CD4-positive, alpha-beta T cell treated with Interleukin-15 for 4 hours (primary cell): Measurements from ENCODE around the gene LRRFIP1.
A peak's percentile ranks its signal among the peaks of the same experiment; 100 is the strongest.
"Not testable (repeated sequence)": the region's sequence is repeated elsewhere in the genome, so short reads cannot be mapped to it uniquely, and the experiment has no call there.

Experiments
- DNase-seq: peaks from one replicate; pipeline ENCODE4 v3.0.0-alpha.2; 2020; ENCODE audit warnings: low spot score

The LRRFIP1 gene

GRCh38 chr2:237779521-237779920, 152.1 kb downstream of the LRRFIP1 start:
- no peak for DNase-seq

DNA sequence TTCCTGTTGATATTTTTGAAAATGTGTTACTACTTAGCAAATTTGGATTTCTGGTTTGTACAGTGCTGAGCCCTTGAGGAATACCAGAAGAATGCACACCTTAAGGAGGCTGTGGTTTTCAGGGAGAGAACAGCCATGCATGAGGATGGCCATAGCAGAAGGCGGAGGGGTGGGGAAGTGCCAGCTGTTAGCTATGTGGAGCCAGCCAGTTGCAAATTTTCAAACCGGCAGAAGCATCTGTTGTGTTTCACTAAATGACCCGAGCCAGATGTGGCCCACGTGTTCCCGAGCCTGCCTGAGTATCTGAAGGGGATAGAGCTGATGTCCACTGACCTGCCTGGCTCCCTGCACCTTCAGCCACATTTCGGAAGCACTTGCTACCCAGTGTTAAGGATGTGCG, 154.8 kb downstream of the LRRFIP1 start:
- no peak for DNase-seq

DNA sequence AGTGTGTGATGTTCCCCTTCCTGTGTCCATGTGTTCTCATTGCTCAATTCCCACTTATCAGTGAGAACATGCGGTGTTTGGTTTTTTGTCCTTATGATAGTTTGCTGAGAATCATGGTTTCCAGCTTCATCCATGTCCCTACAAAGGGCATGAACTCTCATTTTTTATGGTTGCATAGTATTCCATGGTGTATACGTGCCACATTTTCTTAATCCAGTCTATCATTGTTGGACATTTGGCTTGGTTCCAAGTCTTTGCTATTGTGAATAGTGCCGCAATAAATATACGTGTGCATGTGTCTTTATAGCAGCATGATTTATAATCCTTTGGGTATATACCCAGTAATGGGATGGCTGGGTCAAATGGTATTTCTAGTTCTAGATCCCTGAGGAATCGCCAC, 156.3 kb downstream of the LRRFIP1 start:
- DNase-seq: not testable (repeated sequence)

GRCh38 chr2:237786936-237787335, 159.5 kb downstream of the LRRFIP1 start:
- DNase-seq: no peak

- no peak for DNase-seq
Observed at GRCh38 chr2:237790353-237790752, 163.0 kb downstream of the LRRFIP1 start.

GRCh38 chr2:237791977-237792727, 164.8 kb downstream of the LRRFIP1 start:
- peak; percentile 50 for DNase-seq

DNA sequence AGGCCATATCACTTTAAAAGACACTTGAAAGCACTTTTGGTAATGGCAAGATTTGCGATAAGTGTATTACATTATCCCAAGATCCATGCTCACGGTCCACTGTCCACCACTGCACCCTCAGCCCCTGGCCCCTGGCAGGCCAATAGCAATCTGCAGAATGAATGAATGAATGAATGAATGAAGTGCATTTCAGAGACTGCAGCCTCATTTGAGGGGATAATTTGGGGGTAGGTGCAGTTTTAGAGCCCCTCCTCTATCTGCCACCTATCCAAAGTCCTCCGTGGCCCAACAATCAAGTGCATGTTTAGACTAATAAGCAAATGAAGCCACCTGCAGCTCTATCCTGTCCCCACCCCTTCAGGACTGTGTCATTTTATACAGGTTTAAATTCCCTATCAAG, 169.9 kb downstream of the LRRFIP1 start:
- DNase-seq: no peak

DNA sequence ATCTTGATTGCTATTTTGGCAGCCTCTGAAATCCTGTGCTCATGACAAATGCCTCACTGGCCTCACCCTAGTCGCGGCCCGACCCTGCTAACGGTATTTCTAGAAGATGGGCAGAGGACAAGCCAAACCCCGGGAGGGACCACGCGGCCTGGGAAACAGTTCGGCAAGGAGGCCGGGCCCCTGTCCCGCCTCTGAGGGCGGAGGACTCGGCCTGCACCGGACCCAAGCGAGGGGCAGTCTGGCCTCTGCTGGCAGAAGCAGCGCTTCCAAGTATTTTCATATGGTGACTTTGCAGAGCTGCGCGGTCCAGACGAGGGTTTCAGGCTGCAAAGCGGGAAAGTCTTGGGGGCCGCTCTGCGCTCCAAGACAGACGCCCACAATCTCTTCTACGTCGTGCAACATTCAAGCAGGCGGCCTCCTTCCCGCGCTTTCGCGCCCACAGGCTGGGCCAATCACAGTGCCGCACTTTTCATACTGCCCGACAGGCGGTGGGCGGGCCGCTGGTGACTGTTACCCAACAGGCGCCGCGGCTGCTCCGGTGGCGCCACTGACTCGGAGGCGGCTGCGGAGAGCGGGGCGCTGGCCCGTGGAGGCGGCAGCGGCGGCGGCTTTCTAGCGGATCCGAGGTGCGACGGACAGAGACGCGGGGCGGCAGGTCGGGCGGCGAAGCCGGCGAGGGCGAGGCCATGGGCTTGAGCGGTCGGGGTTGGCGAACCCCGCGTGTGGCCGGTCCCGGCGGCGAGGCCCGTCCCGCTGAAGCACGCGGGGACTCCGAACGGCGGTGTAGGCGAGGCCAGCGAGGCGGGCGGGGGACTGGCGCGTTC, 171.1 kb downstream of the LRRFIP1 start, which contains the start of gene RBM44:
Gene RBM44 (plus strand): TSS at position 544 of the 824 bp plus-strand sequence. CDS start 14,831 bp downstream, outside the sequence.
- DNase-seq: no peak

DNA sequence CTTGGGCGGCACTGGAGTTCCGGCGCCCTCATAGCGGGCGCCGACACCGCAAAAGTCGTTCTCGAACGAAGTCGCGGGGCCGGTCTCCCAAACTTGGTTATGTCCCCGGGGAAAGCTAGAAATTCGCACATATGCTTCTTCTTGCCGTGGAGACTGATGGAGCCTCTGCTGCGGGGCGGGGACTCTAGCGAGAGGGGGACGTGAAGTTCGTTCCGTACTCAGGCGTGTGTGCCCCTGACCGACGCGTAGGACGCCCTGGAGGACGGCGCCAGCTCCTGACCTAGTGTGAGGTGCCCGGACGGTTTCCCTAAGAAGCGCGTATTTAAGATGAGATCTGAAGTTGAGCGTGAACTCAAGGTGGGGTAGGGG, 171.7 kb downstream of the LRRFIP1 start:
- DNase-seq: no peak

GRCh38 chr2:237801466-237801865, 174.1 kb downstream of the LRRFIP1 start:
- DNase-seq: no peak

- DNase-seq: no peak
Observed at GRCh38 chr2:237806334-237806733, 178.9 kb downstream of the LRRFIP1 start.

- DNase-seq: no peak
Observed at GRCh38 chr2:237815637-237816036, 188.2 kb downstream of the LRRFIP1 start.

DNA sequence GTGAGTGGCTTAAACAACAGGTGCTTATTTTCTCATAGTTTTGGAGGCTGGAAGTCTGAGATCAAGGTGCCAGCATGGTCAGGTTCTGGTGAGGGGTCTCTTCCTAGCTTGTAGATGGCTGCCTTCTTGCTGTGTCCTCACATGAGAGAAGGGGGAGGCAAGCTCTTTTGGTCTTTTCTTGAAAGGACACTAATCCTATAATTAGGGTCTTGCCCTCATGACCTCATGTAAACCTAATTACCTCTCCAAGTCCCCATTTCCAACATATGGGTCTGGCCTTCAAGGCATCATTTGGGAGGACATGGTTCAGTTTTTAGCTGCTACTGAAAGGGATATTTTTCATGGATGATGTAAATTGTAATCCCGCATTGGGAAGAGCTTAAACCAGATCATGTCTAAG, 189.1 kb downstream of the LRRFIP1 start:
- no peak for DNase-seq

GRCh38 chr2:237818066-237818473, 190.7 kb downstream of the LRRFIP1 start:
- DNase-seq: no peak

DNA sequence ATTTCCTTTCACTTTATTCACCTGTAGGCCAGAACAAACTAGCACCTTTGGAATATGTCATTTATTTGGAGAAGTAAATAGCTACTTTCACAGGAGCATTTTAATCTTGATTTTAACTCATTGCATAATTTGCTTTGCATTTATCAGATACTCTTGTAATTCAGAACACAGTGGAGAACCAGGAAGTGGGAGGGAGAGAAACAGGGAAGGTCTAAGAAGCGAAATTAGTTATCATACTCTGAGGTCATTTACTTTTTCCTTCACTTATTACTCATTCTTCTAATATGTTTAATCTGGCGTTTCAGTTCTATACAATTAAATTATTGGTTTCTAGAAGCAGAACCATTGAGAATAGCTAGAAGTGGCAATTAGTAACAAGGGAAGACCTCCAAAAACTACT, 191.8 kb downstream of the LRRFIP1 start:
- no peak for DNase-seq

DNA sequence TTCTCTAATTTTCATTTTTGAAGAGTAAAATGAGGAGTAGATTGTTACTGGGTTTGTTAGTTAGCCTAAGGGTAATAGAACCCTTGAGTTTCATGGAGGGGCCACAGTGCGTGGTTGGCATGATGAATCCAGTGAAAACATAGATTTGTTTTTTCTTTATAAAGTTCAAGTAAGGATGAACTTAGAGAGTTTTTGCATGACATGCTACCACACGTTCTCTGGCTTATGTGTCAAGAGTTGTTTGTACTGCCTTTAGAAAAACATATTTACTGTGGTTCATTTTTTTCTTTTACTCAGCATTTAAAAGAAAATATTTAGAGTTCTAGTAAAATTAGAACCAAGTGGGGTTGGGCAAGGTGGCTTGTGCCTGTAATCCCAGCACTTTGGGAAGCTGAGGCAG, 193.0 kb downstream of the LRRFIP1 start:
- no peak for DNase-seq

DNA sequence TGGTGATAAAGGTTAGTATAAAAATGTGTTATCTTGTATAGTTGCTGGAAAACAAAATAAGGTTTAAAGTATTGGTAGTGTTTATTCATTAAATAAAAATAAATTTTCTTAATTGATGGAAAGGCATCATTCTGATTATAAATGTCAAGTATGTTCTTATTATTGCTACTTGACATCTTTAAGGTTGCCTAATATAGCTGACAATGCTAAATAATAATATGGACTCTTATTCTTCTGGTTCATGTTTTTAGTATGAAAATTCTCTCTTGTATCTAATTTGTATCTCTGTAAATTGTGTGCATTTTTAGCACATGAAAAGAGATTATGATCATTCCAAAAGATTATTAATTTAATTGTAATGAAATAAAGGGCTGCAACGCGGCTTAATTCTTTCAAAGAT, 196.2 kb downstream of the LRRFIP1 start:
- no peak for DNase-seq

DNA sequence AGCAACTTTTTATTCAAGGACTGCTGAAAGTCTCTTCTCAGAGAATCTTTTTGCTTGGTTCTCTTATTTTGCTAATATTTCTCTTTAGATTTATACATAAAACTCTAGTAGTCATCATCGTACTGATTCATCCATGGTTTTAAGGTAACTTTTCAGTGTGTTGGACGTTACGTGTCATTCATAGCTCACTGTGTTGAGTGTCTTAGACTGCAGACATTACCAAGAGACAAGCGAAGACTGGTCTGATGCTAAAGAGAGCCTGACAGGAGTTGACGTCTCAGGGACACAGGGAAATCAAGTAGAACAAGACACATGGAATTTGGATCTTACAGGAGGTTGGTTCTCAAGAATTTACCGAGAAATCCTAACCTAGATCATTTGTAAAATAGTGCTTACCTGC, 196.7 kb downstream of the LRRFIP1 start:
- DNase-seq: no peak

DNA sequence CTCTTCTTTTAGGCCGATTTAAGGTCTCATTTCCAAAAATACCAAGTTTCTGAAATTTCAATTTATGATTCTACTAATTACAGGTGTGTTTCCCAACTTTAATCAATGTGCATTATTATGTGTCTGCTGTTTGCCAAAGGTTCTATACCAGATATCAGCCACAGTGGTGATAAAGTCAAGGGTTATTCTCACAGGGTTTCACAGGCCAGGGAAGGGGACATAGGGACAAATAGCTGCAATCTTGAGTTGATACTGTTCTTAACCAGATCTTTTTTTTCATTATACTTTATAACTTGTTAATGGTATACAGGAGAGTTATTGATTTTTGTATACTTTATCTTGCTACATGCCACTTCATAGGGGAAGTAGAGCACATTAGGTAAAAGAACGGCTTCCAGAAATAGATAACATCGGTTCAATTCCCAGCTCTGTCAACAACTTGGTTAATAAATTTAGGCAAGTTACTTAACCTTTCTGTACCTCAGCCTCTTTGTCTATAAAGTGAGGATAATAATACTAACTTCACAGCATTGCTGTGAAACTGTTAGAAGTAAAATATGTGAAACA, 200.1 kb downstream of the LRRFIP1 start:
- DNase-seq: no peak
